Right hindlimb (tissue), 1 donor: ENCODE results near the gene PDXP.

ENCODE experiments used
- DNase-seq: peaks from one replicate; pipeline ENCODE4 v3.0.0-alpha.2; 2018

PDXP gene

GRCh38 chr22:37629928-37630327 lies 28.6 kb upstream of the PDXP start:
- DNase-seq: no peak

- no peak for DNase-seq
These were observed 27.6 kb upstream of the PDXP start for GRCh38 chr22:37630839-37631435.

DNA sequence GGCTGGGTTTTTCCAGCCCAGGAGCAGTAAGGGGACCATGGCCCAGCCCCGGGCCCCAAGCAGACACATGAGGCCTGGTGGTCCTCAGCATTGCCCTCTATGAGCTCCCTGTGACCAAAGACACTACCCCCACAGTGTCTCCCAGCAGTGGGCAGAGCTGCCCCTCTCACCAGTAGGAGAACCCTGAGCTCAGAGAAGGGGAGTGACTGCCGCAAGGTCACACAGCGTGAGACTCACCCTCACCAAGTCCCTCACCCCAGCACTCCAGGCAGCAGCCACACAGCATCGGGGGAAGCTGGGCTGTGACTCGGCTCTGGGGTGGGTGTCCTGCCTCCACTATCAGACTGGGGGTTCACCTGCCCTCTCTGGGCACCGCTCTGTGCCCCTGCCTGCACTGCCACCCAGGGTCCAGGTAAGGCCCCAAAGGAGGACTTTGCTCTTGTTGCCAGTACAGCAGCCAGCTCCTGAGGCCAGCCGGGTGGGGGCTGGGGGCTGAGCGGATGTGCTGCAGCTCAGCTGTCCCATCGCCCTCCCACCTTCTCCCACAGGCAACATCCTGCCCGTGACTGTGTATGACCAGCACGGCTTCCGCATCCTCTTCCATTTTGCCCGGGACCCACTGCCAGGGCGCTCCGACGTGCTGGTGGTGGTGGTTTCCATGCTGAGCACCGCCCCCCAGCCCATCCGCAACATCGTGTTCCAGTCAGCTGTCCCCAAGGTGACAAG lies 26.9 kb upstream of the PDXP start:
- peak; percentile 51 for DNase-seq

- no peak for DNase-seq
These were observed 26.1 kb upstream of the PDXP start for GRCh38 chr22:37632174-37633088.

DNA sequence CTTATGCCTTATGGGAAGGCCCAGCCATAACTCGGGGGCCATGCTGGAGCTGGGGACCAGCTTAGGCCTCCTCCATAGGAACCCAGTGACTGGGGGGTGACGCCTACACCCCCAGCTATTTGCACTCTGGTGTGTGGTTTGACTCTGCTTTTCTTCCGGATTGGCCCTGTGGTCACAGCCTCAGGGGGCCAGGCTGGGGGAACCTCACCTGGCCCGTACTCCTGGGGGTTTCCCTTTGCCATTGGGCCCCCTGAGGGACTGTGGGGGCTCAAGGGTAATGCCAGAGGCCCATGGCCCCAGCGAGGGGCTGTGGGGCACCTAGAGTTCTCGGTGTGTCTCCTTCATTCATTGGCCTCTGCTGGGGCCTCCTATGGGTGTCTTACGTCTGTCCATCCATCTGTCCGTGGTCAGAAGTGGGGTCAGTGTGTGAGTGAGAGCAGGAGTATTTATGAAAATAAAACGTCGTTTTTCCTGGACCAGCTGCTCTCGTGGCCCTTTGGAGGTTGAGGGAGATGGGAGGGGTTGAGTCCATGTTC lies 25.4 kb upstream of the PDXP start:
- no peak for DNase-seq

DNA sequence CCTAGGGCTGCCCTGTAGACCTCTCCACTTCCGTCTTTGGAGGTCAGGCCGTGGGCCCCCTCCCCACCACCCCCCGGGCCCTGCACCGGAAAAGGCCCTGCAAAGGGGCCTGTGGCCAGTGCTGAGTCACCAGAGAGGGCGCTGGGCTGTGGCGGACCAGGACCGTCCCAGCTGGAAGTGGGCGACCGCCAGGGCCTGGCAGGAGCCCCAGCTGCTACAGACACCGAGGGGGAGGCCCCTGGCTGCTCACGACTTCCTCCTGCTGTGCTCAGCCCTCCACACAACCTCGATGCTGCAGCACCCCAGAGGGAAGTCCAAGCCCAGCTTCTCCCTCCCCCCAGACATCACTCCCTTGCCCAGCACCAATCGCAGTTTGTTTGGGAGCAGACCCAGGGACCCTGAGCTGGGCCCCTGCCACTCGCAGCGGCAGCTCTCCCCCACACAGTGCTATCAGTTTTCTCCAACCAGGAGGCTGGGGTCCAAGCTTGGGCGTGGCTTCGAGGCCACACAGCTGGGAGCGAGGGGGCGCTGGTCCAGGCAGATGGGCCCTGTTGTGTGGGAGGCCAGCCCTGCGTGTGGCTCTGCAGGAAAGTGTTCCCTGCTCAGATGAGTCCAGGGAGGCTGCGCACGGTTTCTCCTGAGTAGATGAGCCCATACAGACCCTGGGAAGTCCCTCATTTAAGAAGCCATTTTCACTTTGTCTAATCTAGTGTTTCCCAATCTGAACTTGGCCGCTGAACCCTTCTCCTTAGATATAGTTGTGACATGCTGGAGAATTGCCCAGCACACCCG lies 24.7 kb upstream of the PDXP start:
- DNase-seq: peak; percentile 97

DNA sequence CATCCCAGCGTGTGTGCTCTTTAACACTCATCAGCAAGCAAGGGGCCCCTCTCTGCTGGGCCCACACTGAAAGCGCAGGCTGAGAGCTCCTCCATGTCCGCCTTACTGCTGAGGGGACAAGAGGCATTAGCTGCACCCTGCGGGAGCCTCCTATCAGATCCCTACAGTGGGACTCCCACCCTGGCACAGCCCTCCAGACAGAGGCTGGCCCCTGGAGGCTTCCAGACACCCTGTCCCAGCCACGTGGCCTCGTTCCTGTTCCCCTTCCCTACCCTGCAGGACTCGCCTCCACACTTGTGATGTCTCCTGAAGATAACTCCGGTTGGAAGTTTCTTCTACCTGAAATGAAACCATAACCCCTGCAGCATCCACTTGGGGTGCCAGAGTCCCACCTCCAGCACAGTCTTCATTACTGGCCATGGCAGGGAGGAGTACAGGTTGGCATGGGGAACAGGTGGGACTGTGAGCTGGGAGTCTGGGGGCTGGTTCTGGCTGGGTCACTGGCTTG lies 24.1 kb upstream of the PDXP start:
- no peak for DNase-seq

DNA sequence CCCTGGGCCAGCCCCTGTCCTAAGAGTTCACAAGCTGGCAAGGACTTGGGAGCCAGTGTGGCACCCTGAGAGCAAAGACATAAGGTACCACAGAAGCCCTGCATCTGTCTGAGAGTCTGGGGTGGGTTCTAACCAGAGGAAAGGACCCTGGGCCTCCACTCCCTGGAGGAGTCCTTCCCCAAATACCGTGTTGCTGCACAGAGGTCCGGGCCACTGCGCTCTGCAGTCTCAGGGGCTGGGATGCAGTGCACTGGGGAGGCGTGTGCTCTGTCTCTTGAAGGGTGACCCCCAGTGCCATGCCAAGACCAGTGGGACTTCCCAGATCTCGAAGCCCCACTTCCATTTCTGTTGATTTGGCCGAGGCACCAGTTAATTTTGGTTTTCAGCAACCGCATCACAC lies 23.4 kb upstream of the PDXP start:
- DNase-seq: no peak

DNA sequence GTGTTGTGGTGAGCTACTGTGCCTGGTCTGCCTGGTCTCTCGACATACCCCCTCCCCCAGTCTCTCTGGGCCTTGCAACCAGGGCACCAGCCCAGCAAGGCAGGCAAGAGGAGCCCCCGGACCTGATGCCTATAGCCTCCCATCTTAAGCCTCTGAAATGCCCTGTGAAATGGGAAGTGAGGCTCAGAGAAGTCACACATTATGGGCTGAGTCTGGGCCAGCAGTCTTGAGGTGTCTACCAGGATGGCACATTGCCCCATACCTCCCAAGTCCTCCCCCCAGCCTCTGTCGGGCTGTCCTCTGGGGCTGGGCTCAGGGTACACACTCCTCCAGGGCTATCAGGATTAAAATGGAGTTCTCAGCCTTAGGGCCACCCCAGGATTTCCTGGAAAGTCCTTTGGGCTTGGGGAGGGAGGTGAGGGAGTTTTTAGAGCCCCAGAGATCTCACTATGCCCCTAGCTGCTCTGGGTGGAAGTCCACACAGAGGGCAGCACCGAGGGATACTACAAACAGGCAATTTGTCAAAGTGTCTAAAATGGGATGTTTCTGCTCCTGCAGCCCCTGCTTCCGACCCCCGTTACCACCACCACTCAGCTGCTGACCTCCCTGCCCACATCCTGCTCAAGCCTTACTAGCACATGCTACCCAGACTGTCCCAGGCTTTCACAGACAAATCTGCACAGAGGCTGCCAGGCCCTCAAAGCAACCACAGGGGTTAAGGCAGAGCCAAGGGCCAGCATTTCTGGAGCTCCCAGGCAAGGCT lies 22.2 kb upstream of the PDXP start:
- peak; percentile 60 for DNase-seq

DNA sequence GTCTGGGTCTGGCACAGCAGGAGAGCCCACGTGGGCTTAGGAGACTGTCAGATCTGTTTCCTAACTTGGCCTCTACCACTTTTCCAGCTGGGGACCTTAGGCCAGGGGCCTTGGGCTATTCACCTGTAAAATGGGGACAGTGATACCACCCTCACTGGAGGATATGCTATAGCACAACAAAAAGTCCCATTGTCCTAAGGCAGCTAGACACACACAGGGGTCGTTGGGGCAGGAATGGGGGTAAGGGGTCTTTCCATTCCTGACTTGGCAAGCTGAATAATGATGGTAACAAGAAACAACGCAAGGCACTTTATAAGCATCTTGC lies 21.6 kb upstream of the PDXP start:
- no peak for DNase-seq

- no peak for DNase-seq
These were observed 20.0 kb upstream of the PDXP start for GRCh38 chr22:37638391-37639069.

- DNase-seq: peak; percentile 74
These were observed 19.3 kb upstream of the PDXP start, which contains the start of gene SH3BP1 for GRCh38 chr22:37639070-37639760. SH3BP1 (plus strand) TSS chr22:37639669; CDS start chr22:37639788, 119 bp downstream.

DNA sequence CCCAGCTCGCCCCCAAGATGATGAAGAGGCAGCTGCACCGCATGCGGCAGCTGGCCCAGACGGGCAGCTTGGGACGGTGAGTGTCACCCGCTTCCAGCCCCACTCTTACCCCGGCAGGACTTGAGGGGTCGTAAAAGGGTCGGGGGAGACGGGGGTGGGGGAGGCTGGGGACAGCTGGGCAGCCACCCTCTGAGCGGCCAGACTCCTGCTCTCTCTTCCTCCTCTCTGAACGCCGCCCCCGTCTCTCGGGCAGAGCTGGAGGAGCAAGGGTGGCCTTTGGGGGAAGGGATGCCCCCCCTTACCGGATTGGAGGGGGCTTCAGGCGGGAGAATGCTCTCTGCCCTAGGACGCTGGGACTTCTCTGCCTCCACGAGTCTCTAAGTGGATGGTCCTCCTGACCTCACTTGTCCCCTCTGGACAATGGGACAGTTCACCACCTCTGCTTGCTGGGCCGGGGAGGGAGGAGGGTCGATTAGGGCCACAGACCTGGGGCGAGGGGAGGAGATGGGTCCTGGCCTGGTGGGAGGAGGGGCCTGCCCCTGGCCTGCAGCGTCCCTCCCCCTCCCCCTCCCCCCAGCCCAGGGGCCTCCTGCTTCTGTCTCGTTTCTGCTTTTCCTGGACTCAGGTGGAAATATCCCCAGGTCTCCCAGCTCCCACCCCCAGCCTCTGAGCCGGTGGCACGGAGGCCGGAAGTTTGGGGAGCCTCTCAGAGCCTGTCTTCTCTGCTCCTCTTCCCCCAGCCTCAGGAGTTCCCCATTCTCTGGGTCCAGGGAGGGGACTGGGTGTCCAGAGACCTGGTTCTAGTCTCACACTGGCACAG lies 18.5 kb upstream of the PDXP start:
- peak; percentile 34 for DNase-seq

- no peak for DNase-seq
These were observed 17.6 kb upstream of the PDXP start for GRCh38 chr22:37640591-37641560.

GRCh38 chr22:37641561-37641949 lies 17.0 kb upstream of the PDXP start:
- no peak for DNase-seq

DNA sequence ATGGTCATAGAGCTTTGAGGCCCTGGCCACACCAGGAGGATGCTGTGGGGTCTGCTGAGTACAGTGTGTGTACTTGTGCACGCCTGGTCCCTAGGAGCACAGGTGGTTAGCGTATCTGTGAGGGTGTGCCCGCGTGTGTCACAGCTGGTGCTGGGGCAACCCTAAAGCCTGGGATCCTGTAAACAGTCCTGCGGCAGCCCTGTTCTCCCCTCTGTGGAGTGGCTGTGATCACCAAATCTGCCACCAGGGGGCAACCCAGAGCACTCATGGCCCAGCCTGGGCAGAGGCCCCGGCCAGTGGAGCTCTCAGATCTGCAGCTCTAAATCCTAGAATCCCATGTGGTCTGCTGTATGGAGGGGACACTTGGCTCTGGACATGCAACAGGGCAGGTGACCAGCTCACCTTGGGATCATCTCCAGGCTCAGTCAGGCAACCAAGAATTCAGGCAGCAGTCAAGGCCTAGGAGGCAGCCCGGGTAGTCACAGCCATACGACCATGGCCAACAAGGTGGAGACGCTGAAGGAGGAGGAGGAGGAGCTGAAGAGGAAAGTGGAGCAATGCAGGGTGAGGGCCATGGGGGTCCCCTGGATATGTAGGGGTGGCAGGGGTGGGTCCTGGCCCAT lies 15.2 kb upstream of the PDXP start:
- peak; percentile 89 for DNase-seq

- no peak for DNase-seq
These were observed 11.2 kb upstream of the PDXP start for GRCh38 chr22:37647317-37647716.

GRCh38 chr22:37647928-37648327 lies 10.6 kb upstream of the PDXP start:
- DNase-seq: peak; percentile 65
